HepG2 (cell line): Measurements from ENCODE around the gene RELL2. TPM values are rescaled to one million over a fixed set of nuclear protein-coding genes. Genes with fewer than 3 reads are reported as not detected.

Experiments used
- HES4 ChIP-seq: sonication (generic); formaldehyde crosslinking; IDR thresholded peaks from 2 replicates; pipeline ENCODE4 v1.9.0; 2021; ENCODE audit warnings: mild to moderate bottlenecking, missing genetic modification reagents, borderline replicate concordance
- LBX2 ChIP-seq: sonication (generic); formaldehyde crosslinking; IDR thresholded peaks from 2 replicates; pipeline ENCODE4 v1.5.0; 2020; ENCODE audit warnings: missing genetic modification reagents, mild to moderate bottlenecking, borderline replicate concordance
- NR2C2 ChIP-seq: sonication (generic); formaldehyde crosslinking; IDR thresholded peaks from 2 replicates; pipeline ENCODE4 v1.4.0; 2020; ENCODE audit warnings: missing genetic modification reagents, mild to moderate bottlenecking, moderate library complexity, borderline replicate concordance
- STAG1 ChIP-seq: sonication (generic); formaldehyde crosslinking; IDR thresholded peaks from 2 replicates; pipeline ENCODE4 v1.4.0; 2020; ENCODE audit warnings: missing genetic modification reagents
- TOE1 ChIP-seq: sonication (generic); formaldehyde crosslinking; IDR thresholded peaks from 2 replicates; pipeline ENCODE4 v1.4.0; 2020; ENCODE audit warnings: mild to moderate bottlenecking, missing genetic modification reagents
- ZEB1 ChIP-seq: IDR thresholded peaks from 2 replicates; pipeline ENCODE4 v1.6.1; 2012; ENCODE audit warnings: mild to moderate bottlenecking, low read depth, inconsistent platforms; ENCODE audit not compliant: insufficient replicate concordance
- ZNF367 ChIP-seq: sonication (generic); formaldehyde crosslinking; IDR thresholded peaks from 2 replicates; pipeline ENCODE4 v1.4.0; 2020; ENCODE audit warnings: missing genetic modification reagents, borderline replicate concordance
- ZNF382 ChIP-seq: sonication (generic); formaldehyde crosslinking; IDR thresholded peaks from 2 replicates; pipeline ENCODE4 v1.5.0; 2020; ENCODE audit warnings: missing genetic modification reagents, mild to moderate bottlenecking, borderline replicate concordance
- polyA plus RNA-seq, 8 experiments: library from polyadenylated mRNA; depleted of rRNA in 3 of 8; stranded (reverse) in 7 of 8; unstranded in 1 of 8; fragments of >200 nt; fragmentation: Illumina TruSeq in 4 of 8; extraction: Trizol in 4 of 8; gene quantifications; 2 replicates each; pipeline versions ENCODE4 v1.2.1 to v1.2.3, GENCODE V29; 2011 to 2016; ENCODE audit warnings: low read depth in 4 of 8, missing spikeins in 1 of 8, mixed read lengths in 1 of 8; ENCODE audit not compliant: insufficient read depth in 1 of 8
- total RNA-seq, 5 experiments: library from RNA; depleted of rRNA; stranded (reverse); fragments of >200 nt; fragmentation: Illumina TruSeq; extraction: Trizol; gene quantifications; 2 replicates each; pipeline ENCODE4 v1.2.3, GENCODE V29; 2016; ENCODE audit warnings: low read depth in 1 of 5
- TF ChIP-seq, protein P1 (sequence below): sonication (generic); formaldehyde crosslinking; IDR thresholded peaks from 2 replicates; pipeline ENCODE4 v1.5.1; 2020; ENCODE audit warnings: mild to moderate bottlenecking, missing genetic modification reagents, moderate library complexity
- TF ChIP-seq, protein P2 (sequence below): sonication (generic); formaldehyde crosslinking; conservative IDR thresholded peaks from 2 replicates; pipeline ENCODE4 v1.8.0; 2022; ENCODE audit warnings: low read depth, missing genetic modification reagents

Gene RELL2
- total and polyA plus RNA-seq, 2 of the 13 experiments (the other 11 are each of a cell fraction or from before 2014, with no cell fraction given), result 6.4 to 8.3 TPM

GRCh38 chr5:141662028-141662427 lies 25.2 kb downstream of the RELL2 start (continued):
- TF ChIP-seq, protein P1, sequence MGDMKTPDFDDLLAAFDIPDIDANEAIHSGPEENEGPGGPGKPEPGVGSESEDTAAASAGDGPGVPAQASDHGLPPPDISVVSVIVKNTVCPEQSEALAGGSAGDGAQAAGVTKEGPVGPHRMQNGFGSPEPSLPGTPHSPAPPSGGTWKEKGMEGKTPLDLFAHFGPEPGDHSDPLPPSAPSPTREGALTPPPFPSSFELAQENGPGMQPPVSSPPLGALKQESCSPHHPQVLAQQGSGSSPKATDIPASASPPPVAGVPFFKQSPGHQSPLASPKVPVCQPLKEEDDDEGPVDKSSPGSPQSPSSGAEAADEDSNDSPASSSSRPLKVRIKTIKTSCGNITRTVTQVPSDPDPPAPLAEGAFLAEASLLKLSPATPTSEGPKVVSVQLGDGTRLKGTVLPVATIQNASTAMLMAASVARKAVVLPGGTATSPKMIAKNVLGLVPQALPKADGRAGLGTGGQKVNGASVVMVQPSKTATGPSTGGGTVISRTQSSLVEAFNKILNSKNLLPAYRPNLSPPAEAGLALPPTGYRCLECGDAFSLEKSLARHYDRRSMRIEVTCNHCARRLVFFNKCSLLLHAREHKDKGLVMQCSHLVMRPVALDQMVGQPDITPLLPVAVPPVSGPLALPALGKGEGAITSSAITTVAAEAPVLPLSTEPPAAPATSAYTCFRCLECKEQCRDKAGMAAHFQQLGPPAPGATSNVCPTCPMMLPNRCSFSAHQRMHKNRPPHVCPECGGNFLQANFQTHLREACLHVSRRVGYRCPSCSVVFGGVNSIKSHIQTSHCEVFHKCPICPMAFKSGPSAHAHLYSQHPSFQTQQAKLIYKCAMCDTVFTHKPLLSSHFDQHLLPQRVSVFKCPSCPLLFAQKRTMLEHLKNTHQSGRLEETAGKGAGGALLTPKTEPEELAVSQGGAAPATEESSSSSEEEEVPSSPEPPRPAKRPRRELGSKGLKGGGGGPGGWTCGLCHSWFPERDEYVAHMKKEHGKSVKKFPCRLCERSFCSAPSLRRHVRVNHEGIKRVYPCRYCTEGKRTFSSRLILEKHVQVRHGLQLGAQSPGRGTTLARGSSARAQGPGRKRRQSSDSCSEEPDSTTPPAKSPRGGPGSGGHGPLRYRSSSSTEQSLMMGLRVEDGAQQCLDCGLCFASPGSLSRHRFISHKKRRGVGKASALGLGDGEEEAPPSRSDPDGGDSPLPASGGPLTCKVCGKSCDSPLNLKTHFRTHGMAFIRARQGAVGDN, result peak; percentile 28
- TF ChIP-seq, protein P2, sequence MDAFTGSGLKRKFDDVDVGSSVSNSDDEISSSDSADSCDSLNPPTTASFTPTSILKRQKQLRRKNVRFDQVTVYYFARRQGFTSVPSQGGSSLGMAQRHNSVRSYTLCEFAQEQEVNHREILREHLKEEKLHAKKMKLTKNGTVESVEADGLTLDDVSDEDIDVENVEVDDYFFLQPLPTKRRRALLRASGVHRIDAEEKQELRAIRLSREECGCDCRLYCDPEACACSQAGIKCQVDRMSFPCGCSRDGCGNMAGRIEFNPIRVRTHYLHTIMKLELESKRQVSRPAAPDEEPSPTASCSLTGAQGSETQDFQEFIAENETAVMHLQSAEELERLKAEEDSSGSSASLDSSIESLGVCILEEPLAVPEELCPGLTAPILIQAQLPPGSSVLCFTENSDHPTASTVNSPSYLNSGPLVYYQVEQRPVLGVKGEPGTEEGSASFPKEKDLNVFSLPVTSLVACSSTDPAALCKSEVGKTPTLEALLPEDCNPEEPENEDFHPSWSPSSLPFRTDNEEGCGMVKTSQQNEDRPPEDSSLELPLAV (CRISPR knock-in tag), result no peak
- TF ChIP-seq TOE1 (CRISPR knock-in tag) (no peak), ZNF382 (CRISPR knock-in tag) (no peak), ZEB1 (no peak), STAG1 (CRISPR knock-in tag) (peak; percentile 41; the same call in 1 of the 2 replicates), HES4 (no peak), LBX2 (CRISPR knock-in tag) (no peak), NR2C2 (CRISPR knock-in tag) (no peak), ZNF367 (CRISPR knock-in tag) (no peak)
- TF ChIP-seq, all 625 proteins: peak for 5
